Body of pancreas (tissue), 4 donors: ENCODE results near the gene TUBGCP6.

ENCODE experiments used
- POLR2A ChIP-seq, 3 donors: fragments of 450-650 bp; IDR thresholded peaks; one replicate each; pipeline ENCODE4 v1.6.1; 2016; ENCODE audit warnings: antibody characterized with exemption in 3 of 3, mild to moderate bottlenecking in 2 of 3
- TF ChIP-seq, protein P1 (sequence below), 7 experiments: fragments of 450-650 bp in 4 of 7; fragments of 200-600 bp in 3 of 7; sonication (generic) in 3 of 7; IDR thresholded peaks; one replicate each; pipeline ENCODE4 v1.5.1; 2016 to 2019; ENCODE audit warnings: antibody characterized with exemption in 7 of 7

DNA sequence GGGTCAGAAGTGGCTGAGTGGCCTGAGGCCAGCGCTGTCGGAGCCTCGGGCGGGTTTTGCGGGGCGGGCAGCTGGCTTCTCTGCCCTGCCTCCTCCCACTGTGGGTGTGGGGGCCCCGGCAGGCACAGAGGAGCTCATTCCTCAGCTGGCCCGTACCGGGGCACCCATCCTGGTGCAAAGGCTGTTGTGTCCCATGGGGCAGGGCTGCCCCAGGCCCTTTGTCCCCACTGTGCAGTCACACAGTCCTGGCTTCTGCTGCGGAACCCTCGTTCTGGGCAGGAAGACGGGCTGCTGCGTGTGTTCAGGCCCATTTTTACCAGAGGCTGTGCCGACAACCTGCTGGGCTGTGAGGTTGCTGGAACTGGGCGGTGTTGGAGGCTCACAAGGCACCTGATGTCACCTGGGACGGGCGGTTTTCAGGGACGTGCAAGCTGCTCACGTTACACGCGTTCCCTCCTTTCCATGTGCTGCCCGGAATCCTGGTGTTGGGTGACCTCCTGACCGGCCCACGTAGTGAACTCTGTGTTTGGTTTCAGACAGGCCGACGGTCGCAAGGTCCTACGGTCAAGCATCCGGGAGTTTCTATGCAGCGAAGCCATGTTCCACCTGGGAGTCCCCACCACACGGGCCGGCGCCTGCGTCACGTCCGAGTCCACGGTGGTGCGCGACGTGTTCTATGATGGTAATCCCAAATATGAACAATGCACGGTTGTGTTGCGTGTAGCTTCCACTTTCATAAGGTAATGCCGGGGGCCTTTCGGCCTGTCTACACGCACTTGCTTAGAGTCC, 38.8 kb downstream of the TUBGCP6 start:
- TF ChIP-seq, protein P1, sequence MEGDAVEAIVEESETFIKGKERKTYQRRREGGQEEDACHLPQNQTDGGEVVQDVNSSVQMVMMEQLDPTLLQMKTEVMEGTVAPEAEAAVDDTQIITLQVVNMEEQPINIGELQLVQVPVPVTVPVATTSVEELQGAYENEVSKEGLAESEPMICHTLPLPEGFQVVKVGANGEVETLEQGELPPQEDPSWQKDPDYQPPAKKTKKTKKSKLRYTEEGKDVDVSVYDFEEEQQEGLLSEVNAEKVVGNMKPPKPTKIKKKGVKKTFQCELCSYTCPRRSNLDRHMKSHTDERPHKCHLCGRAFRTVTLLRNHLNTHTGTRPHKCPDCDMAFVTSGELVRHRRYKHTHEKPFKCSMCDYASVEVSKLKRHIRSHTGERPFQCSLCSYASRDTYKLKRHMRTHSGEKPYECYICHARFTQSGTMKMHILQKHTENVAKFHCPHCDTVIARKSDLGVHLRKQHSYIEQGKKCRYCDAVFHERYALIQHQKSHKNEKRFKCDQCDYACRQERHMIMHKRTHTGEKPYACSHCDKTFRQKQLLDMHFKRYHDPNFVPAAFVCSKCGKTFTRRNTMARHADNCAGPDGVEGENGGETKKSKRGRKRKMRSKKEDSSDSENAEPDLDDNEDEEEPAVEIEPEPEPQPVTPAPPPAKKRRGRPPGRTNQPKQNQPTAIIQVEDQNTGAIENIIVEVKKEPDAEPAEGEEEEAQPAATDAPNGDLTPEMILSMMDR (IDR thresholded peaks at IDR 0.05), result no peak
- TF ChIP-seq POLR2A (IDR thresholded peaks at IDR 0.05), result no peak
